Coronary artery (tissue), 2 donors: ENCODE results near the gene BCL6.

ENCODE experiments used
- DNase-seq: peaks from one replicate; pipeline ENCODE4 v3.0.0-alpha.2; 2017; ENCODE audit warnings: low spot score
- H3K27ac ChIP-seq, 2 donors: fragments of 200-600 bp; sonication (generic); one replicate each; pipeline ENCODE4 v1.5.1; 2016 to 2019
- H3K4me3 ChIP-seq: fragments of 200-600 bp; sonication (generic); 2 replicates; pipeline ENCODE4 v1.5.1; 2016; ENCODE audit warnings: mild to moderate bottlenecking, moderate library complexity
- CTCF ChIP-seq: fragments of 200-600 bp; sonication (generic); IDR thresholded peaks from one replicate; pipeline ENCODE4 v1.5.1; 2019; ENCODE audit warnings: antibody characterized with exemption

Gene BCL6

GRCh38 chr3:187762792-187763191 is 17.5 kb upstream of the BCL6 start:
- no peak overlapping the region for H3K27ac ChIP-seq
- no peak overlapping the region for H3K4me3 ChIP-seq
- DNase-seq, result no peak
- no peak for TF ChIP-seq CTCF

GRCh38 chr3:187759601-187760000 is 14.3 kb upstream of the BCL6 start:
- Histone ChIP-seq H3K27ac (no peak overlapping the region), H3K4me3 (no peak overlapping the region)
- no peak for DNase-seq
- TF ChIP-seq CTCF, result no peak

GRCh38 chr3:187758318-187758955 is 13.2 kb upstream of the BCL6 start:
- H3K4me3 ChIP-seq, result no peak overlapping the region
- DNase-seq, result no peak
- no peak overlapping the region for H3K27ac ChIP-seq
- TF ChIP-seq CTCF, result no peak

- Histone ChIP-seq H3K27ac (no peak overlapping the region), H3K4me3 (no peak overlapping the region)
- TF ChIP-seq CTCF, result no peak
- no peak for DNase-seq
These were observed 8.2 kb upstream of the BCL6 start for GRCh38 chr3:187753516-187753915.

- Histone ChIP-seq H3K4me3 (peak overlapping the region; percentile 8), H3K27ac (no peak overlapping the region)
- DNase-seq, result no peak
- no peak for TF ChIP-seq CTCF
These were observed 5.3 kb upstream of the BCL6 start for GRCh38 chr3:187750513-187751123.

- no peak for TF ChIP-seq CTCF
- DNase-seq, result no peak
- no peak overlapping the region for H3K27ac ChIP-seq
- H3K4me3 ChIP-seq, result peak overlapping the region; percentile 8
These were observed 4.8 kb upstream of the BCL6 start for GRCh38 chr3:187750006-187750512.

GRCh38 chr3:187748050-187748481 is 2.8 kb upstream of the BCL6 start:
- peak; percentile 89 for TF ChIP-seq CTCF
- DNase-seq, result peak; percentile 91
- H3K4me3 ChIP-seq, result no peak overlapping the region
- H3K27ac ChIP-seq, result peak overlapping the region; percentile 96 to 99
